GM19452 (cell line): ENCODE data around the gene TWF2.
A peak's percentile ranks its signal among the peaks of the same experiment; 100 is the strongest.
"Not testable (repeated sequence)": the region's sequence is repeated elsewhere in the genome, so short reads cannot be mapped to it uniquely, and the experiment has no call there.

Experiments used
- ATAC-seq: cut with Tn5 transposase; IDR thresholded peaks from one replicate; pipeline ENCODE4 v1.9.1; 2021; ENCODE audit not compliant: unreplicated experiment

Gene TWF2

GRCh38 chr3:52238761-52239701, at the start of gene TWF2:
Gene TWF2, minus strand, starts transcription at chr3:52239158. Its CDS starts 142 bp downstream, at chr3:52239016.
- peak; percentile 78 for ATAC-seq

GRCh38 chr3:52288674-52289073, 49.7 kb upstream of the TWF2 start:
- no peak for ATAC-seq

- no peak for ATAC-seq
Measured at GRCh38 chr3:52286777-52287110, 47.8 kb upstream of the TWF2 start.

GRCh38 chr3:52284051-52284450, 45.1 kb upstream of the TWF2 start:
- not testable (repeated sequence) for ATAC-seq

GRCh38 chr3:52283306-52283705, 44.3 kb upstream of the TWF2 start:
- no peak for ATAC-seq

GRCh38 chr3:52281981-52282801, 43.2 kb upstream of the TWF2 start:
- ATAC-seq: no peak

- ATAC-seq: no peak
Measured at GRCh38 chr3:52280050-52280461, 41.1 kb upstream of the TWF2 start.

- ATAC-seq: no peak
Measured at GRCh38 chr3:52279596-52279995, 40.6 kb upstream of the TWF2 start.

- ATAC-seq: peak; percentile 83
Measured at GRCh38 chr3:52278510-52279069, 39.6 kb upstream of the TWF2 start, which contains the start of gene WDR82. Gene WDR82, minus strand, starts transcription at chr3:52278649. Its CDS starts 288 bp downstream, at chr3:52278361.

GRCh38 chr3:52277972-52278509, 39.1 kb upstream of the TWF2 start:
- peak; percentile 63 for ATAC-seq

GRCh38 chr3:52277071-52277964, 38.4 kb upstream of the TWF2 start:
- no peak for ATAC-seq

GRCh38 chr3:52274781-52275180, 35.8 kb upstream of the TWF2 start:
- not testable (repeated sequence) for ATAC-seq

- ATAC-seq: no peak
Measured at GRCh38 chr3:52272831-52273230, 33.9 kb upstream of the TWF2 start.

GRCh38 chr3:52272172-52272571, 33.2 kb upstream of the TWF2 start:
- not testable (repeated sequence) for ATAC-seq

- no peak for ATAC-seq
Measured at GRCh38 chr3:52270252-52270754, 31.3 kb upstream of the TWF2 start.

- no peak for ATAC-seq
Measured at GRCh38 chr3:52269776-52270175, 30.8 kb upstream of the TWF2 start.

GRCh38 chr3:52268036-52268435, 29.1 kb upstream of the TWF2 start:
- no peak for ATAC-seq

GRCh38 chr3:52265387-52265786, 26.4 kb upstream of the TWF2 start:
- no peak for ATAC-seq

GRCh38 chr3:52262447-52262846, 23.5 kb upstream of the TWF2 start:
- no peak for ATAC-seq

- no peak for ATAC-seq
Measured at GRCh38 chr3:52259448-52259847, 20.5 kb upstream of the TWF2 start.
